Gastroesophageal sphincter (tissue), 4 donors: Measurements from ENCODE around the gene LMF1. TPM values are rescaled to one million over a fixed set of nuclear protein-coding genes. Genes with fewer than 3 reads are reported as not detected.

Experiments
- ATAC-seq: fragments of 150-250 bp; one replicate; pipeline ENCODE4 v1.9.1; 2016; ENCODE audit warnings: mild to moderate bottlenecking, moderate library complexity
- H3K27ac ChIP-seq, 4 donors: fragments of 200-600 bp; sonication (generic) in 3 of 4; 1 replicate in 3 of 4; 2 replicates in 1 of 4; pipeline ENCODE4 v1.5.1; 2016 to 2019
- H3K27me3 ChIP-seq: fragments of 200-600 bp; sonication (generic); one replicate; pipeline ENCODE4 v1.5.1; 2019
- H3K36me3 ChIP-seq, 2 donors: fragments of 200-600 bp; sonication (generic); one replicate each; pipeline ENCODE4 v1.5.1; 2019; ENCODE audit warnings: control low read depth in 1 of 2
- H3K4me1 ChIP-seq, 3 donors: fragments of 200-600 bp; sonication (generic); 1 replicate in 2 of 3; 2 replicates in 1 of 3; pipeline ENCODE4 v1.5.1; 2016 to 2019; ENCODE audit warnings: control low read depth in 2 of 3
- H3K4me3 ChIP-seq, 2 donors: fragments of 200-600 bp; sonication (generic); one replicate each; pipeline ENCODE4 v1.5.1; 2019; ENCODE audit warnings: mild to moderate bottlenecking in 1 of 2, moderate library complexity in 1 of 2
- H3K9me3 ChIP-seq, 3 donors: fragments of 200-600 bp; sonication (generic); one replicate each; pipeline ENCODE4 v1.5.1; 2017 to 2019; ENCODE audit warnings: control low read depth in 2 of 3
- EP300 ChIP-seq: sonication (generic); formaldehyde crosslinking; IDR thresholded peaks from one replicate; pipeline ENCODE4 v1.6.1; 2017; ENCODE audit warnings: antibody characterized with exemption, mild to moderate bottlenecking
- POLR2A ChIP-seq, 2 donors: fragments of 450-650 bp; IDR thresholded peaks; one replicate each; pipeline ENCODE4 v1.6.1; 2017; ENCODE audit warnings: antibody characterized with exemption in 2 of 2, mild to moderate bottlenecking in 2 of 2, moderate library complexity in 1 of 2
- POLR2AphosphoS5 ChIP-seq: sonication (generic); formaldehyde crosslinking; IDR thresholded peaks from one replicate; pipeline ENCODE4 v1.6.1; 2017; ENCODE audit warnings: antibody characterized with exemption
- WGBS, 2 donors: methylation state at CpG; one replicate each; pipeline ENCODE4 v1.1.5; 2018; ENCODE audit warnings: low coverage in 1 of 2; 5-methylcytosine and 5-hydroxymethylcytosine counted together
- total RNA-seq, 4 donors: library from RNA; depleted of rRNA; stranded (reverse); fragments of >200 nt; gene quantifications; one replicate each; pipeline ENCODE4 v1.1.0, GENCODE V29; 2016
- TF ChIP-seq, protein P1 (sequence below), 4 experiments: fragments of 200-600 bp in 2 of 4; fragments of 450-650 bp in 2 of 4; sonication (generic) in 1 of 4; IDR thresholded peaks; one replicate each; pipeline ENCODE4 v1.5.1; 2017 to 2019; ENCODE audit warnings: antibody characterized with exemption in 4 of 4, mild to moderate bottlenecking in 2 of 4, moderate library complexity in 2 of 4

LMF1 gene
- total RNA-seq, 4 donors from 2014 or later, result 13.7 to 57.3 (median 20.9) TPM

DNA sequence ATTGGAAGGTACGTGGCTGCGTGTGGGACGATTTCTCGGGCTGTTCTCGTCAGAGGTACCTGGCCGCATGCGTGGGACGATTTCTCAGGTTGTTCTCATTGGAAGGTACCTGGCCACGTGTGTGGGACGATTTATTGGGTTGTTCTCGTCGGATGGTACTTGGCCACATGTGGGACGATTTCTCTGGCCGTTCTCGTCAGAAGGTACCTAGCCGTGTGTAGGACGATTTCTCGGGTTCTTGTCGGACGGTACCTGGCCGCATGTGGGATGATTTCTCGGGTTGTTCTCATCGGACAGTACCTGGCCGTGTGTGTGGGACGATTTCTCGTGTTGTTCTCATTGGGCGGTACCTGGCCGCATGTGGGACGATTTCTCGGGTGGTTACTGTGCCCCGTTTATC is 120.1 kb downstream of the LMF1 start:
- no peaks in the 10 kb centered on the region for H3K4me1 ChIP-seq
- H3K9me3 ChIP-seq, result no peaks in the 10 kb centered on the region
- no peak for ATAC-seq
- peaks cover 0 to 14% of the 10 kb centered on the region in 2 donors for H3K36me3 ChIP-seq
- peaks cover 9% of the 10 kb centered on the region for H3K27me3 ChIP-seq
- H3K27ac ChIP-seq, result no peak overlapping the region
- TF ChIP-seq, protein P1, sequence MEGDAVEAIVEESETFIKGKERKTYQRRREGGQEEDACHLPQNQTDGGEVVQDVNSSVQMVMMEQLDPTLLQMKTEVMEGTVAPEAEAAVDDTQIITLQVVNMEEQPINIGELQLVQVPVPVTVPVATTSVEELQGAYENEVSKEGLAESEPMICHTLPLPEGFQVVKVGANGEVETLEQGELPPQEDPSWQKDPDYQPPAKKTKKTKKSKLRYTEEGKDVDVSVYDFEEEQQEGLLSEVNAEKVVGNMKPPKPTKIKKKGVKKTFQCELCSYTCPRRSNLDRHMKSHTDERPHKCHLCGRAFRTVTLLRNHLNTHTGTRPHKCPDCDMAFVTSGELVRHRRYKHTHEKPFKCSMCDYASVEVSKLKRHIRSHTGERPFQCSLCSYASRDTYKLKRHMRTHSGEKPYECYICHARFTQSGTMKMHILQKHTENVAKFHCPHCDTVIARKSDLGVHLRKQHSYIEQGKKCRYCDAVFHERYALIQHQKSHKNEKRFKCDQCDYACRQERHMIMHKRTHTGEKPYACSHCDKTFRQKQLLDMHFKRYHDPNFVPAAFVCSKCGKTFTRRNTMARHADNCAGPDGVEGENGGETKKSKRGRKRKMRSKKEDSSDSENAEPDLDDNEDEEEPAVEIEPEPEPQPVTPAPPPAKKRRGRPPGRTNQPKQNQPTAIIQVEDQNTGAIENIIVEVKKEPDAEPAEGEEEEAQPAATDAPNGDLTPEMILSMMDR (IDR thresholded peaks at IDR 0.05), result no peak
- no peak for TF ChIP-seq POLR2A (IDR thresholded peaks at IDR 0.05)
- TF ChIP-seq EP300, result no peak
- TF ChIP-seq POLR2AphosphoS5, result no peak
- WGBS, 2 donors, result 89 to 90% methylated on average over 19 to 26 of the region's 31 CpGs
- no peak overlapping the region for H3K4me3 ChIP-seq

DNA sequence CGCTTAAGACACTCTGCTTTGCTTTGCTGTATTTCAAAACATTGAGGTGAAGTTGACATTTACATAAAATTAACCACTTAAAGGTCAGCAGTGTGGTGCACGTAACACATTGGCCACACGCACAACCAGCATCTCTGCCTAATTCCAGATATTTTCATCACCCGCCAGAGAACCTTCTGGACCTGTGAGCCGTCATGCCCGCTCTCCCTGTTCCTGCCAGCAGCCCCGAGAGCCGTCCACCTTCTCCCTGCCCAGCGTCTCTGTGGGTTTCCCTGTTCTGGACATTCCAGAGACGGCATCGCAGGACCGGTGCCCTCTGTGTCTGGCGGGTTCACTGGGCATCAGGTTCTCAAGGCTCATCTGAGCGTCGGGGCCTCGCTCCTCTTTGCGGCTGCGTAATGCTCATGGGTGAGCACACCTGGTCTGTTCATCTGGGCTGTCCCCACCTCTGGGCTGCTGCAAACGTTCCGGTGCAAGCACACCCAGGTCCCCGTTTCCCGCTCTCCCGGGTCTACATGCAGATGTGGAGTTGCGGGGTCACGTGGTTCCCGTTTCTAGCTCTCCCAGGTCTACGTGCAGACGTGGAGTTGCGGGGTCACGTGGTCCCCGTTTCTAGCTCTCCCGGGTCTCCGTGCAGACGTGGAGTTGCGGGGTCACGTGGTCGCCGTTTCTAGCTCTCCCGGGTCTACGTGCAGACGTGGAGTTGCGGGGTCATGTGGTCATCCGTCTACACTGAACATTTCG is 122.1 kb downstream of the LMF1 start:
- Histone ChIP-seq H3K27ac (no peak overlapping the region), H3K27me3 (peaks cover 9% of the 10 kb centered on the region), H3K9me3 (no peaks in the 10 kb centered on the region), H3K4me1 (no peaks in the 10 kb centered on the region), H3K36me3 (no peaks in the 10 kb centered on the region), H3K4me3 (no peak overlapping the region)
- TF ChIP-seq POLR2A (IDR thresholded peaks at IDR 0.05) (no peak), EP300 (no peak), POLR2AphosphoS5 (no peak)
- TF ChIP-seq, protein P1 (IDR thresholded peaks at IDR 0.05), result no peak
- 92 to 94% methylated on average over 7 to 20 of the region's 44 CpGs for WGBS, 2 donors
- no peak for ATAC-seq

DNA sequence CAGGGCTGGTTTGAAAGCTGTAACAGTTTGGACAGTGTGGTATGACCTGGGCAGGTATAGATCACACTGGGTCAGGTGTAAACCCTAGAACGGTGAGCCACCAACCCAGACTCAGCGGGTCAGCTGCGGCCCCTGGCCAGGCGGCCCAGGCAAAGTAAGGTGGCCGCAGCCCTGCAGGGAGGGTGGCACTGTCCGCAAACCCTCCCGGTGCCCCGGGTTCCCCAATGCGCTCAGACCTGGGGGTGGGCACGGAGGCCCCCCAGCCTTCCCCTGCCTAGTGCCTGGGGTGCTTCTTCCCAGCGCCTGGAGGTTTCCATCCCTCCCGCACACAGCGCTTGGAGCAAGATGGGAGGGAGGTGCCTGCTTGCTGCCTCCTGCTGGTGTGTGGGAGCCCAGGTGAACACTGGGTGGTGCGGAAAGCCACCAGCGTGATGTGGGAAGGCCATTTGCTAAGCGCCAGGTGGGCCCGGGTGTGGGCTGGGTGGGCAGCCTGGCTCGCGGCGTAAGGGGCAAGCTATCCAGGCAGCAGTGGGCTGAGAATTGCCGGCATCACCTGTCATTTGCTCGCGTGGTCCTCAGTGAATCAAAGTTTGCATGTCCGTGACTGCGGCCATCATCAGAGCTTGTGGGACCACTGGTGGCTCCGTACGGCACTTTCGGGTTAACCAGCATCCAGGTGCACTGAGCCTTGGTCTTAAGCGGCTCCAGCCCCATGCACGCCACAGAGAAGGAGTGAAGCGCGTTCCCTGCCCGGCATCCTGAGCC is 122.9 kb downstream of the LMF1 start:
- TF ChIP-seq, protein P1 (IDR thresholded peaks at IDR 0.05), result no peak
- no peak for TF ChIP-seq POLR2AphosphoS5
- TF ChIP-seq EP300, result no peak
- TF ChIP-seq POLR2A (IDR thresholded peaks at IDR 0.05), result no peak
- no peak for ATAC-seq
- H3K4me3 ChIP-seq, result no peak overlapping the region
- no peak overlapping the region for H3K27ac ChIP-seq
- no peaks in the 10 kb centered on the region for H3K36me3 ChIP-seq
- H3K9me3 ChIP-seq, result no peaks in the 10 kb centered on the region
- peaks cover 13% of the 10 kb centered on the region for H3K27me3 ChIP-seq
- H3K4me1 ChIP-seq, result no peaks in the 10 kb centered on the region
- 95% methylated on average over 8 of the region's 33 CpGs; no CpG with 5 or more reads in 1 of the 2 donors for WGBS, 2 donors

DNA sequence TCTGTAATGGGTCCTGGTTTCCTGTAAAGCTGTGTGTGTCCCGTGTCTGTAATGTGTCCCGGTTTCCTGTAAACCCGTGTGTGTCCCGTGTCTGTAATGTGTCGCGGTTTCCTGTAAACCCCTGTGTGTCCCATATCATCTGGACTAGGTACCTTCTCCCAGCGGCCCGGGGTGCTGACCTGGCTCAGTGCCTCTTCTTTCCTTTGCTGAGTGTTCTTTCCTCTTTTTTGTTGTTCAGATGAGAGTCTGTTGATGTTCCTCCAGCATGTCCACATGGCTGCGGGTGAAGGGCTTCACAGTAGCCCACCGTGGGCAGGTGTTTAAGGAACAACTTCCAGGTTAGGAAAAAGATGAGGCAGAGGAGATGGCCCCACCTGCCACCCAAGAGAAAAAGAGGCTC is 123.6 kb downstream of the LMF1 start:
- H3K4me1 ChIP-seq, result no peaks in the 10 kb centered on the region
- peaks cover 20% of the 10 kb centered on the region for H3K27me3 ChIP-seq
- no peaks in the 10 kb centered on the region for H3K36me3 ChIP-seq
- TF ChIP-seq POLR2A (IDR thresholded peaks at IDR 0.05), result no peak
- TF ChIP-seq, protein P1 (IDR thresholded peaks at IDR 0.05), result no peak
- no peak for TF ChIP-seq POLR2AphosphoS5
- TF ChIP-seq EP300, result no peak
- no peak for ATAC-seq
- no peak overlapping the region for H3K4me3 ChIP-seq
- no peak overlapping the region for H3K27ac ChIP-seq
- 93% methylated on average over 3 to 4 of the region's 10 CpGs for WGBS, 2 donors
- H3K9me3 ChIP-seq, result no peaks in the 10 kb centered on the region
